ENCODE results near the gene CAMK2D. TPM values are rescaled to one million over a fixed set of nuclear protein-coding genes. Genes with fewer than 3 reads are reported as not detected.
A peak's percentile ranks its signal among the peaks of the same experiment; 100 is the strongest.
"Not testable (repeated sequence)": the region's sequence is repeated elsewhere in the genome, so short reads cannot be mapped to it uniquely, and the experiment has no call there.

The CAMK2D gene
- polyA plus RNA-seq, 2 of the 4 experiments (the other 2 are of a cell fraction): 19.1 to 59.9 TPM

DNA sequence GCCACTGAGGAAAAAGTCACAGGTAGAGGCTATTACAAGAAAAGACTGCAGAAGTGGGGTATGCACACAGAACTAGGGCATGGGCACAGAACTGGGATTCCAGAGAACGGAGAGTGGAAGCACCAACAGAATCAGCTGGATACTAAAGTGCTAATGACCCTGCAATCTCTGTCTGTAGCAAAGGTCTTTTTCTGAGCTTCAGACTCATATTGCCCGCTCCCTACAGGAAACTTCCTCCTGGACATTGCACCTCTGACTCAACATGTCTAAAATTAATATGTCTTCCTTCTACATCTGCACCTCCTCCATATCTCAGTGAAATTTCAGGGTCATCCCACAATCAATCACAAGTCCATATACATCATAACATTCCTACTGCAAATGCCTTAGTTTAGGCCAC lies 5.3 kb upstream of the CAMK2D start (continued):
- no peak for TF ChIP-seq ESRRA (IDR thresholded peaks at IDR 0.05; ENCODE audit: borderline replicate concordance, low read length)
- no peak for TF ChIP-seq MAFK (IDR thresholded peaks at IDR 0.05; ENCODE audit: partially characterized antibody)
- TF ChIP-seq ZSCAN20 (CRISPR knock-in tag; IDR thresholded peaks at IDR 0.05): no peak
- TF ChIP-seq HOXB13 (CRISPR knock-in tag; IDR thresholded peaks at IDR 0.05; ENCODE audit: low read depth): no peak

DNA sequence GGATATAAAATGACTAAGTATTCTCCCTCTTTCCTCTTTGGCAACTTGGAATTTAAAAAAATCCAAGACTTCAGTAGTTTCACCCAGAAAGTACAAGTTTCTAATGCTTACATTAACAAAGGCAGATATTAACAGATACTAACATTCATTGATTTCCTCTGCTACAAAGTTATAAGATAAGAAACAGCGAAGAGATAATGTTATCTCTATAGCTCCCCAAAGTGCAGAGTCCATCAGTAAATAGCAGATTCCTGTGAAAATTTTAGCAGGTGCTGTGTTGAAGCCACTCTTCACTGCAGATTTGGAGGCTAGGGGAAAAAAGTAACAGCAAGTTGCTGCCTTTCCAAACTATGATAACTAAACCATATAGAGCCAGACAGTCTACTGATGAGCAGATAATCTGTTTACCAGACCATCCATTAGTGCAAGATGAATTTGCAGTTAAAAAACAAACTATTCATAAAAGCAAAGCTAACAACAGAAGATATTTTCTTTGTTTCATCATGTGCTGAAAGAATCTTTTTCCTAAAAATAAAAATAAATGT lies 3.3 kb upstream of the CAMK2D start:
- TF ChIP-seq HOXB5 (CRISPR knock-in tag; IDR thresholded peaks at IDR 0.05) (no peak), FOXS1 (CRISPR knock-in tag; IDR thresholded peaks at IDR 0.05) (no peak), SREBF2 (IDR thresholded peaks at IDR 0.05) (no peak), POLR2A (IDR thresholded peaks at IDR 0.05; ENCODE audit: low read length) (no peak), RNF2 (IDR thresholded peaks at IDR 0.05; ENCODE audit: borderline replicate concordance, low read depth) (no peak), CBX8 (IDR thresholded peaks at IDR 0.05) (no peak), CHD4 (IDR thresholded peaks at IDR 0.05; ENCODE audit: borderline replicate concordance) (no peak)
- TF ChIP-seq, protein P1, sequence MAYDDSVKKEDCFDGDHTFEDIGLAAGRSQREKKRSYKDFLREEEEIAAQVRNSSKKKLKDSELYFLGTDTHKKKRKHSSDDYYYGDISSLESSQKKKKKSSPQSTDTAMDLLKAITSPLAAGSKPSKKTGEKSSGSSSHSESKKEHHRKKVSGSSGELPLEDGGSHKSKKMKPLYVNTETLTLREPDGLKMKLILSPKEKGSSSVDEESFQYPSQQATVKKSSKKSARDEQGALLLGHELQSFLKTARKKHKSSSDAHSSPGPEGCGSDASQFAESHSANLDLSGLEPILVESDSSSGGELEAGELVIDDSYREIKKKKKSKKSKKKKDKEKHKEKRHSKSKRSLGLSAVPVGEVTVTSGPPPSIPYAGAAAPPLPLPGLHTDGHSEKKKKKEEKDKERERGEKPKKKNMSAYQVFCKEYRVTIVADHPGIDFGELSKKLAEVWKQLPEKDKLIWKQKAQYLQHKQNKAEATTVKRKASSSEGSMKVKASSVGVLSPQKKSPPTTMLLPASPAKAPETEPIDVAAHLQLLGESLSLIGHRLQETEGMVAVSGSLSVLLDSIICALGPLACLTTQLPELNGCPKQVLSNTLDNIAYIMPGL (CRISPR knock-in tag; IDR thresholded peaks at IDR 0.05; ENCODE audit: borderline replicate concordance): no peak
- TF ChIP-seq, protein P2, sequence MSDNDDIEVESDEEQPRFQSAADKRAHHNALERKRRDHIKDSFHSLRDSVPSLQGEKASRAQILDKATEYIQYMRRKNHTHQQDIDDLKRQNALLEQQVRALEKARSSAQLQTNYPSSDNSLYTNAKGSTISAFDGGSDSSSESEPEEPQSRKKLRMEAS (IDR thresholded peaks at IDR 0.05): no peak
- ATAC-seq: no peak
- 87% methylated on average over 1 of the region's 1 CpG for WGBS (ENCODE audit: missing lambda C conversion rate)
- no peak for FAIRE-seq
- DNase-seq (ENCODE audit: low read depth in 1 of 2, low spot score in 1 of 2): no peak
- no peak overlapping the region for H3K27ac ChIP-seq
- ChIA-PET CTCF (interaction anchor here (0.6 to 0.7 kb wide), 2 partner anchors 372 to 596 kb away, joined by 3 read pairs; no protein-coding TSS in a partner anchor), POLR2A (no interaction called here)
- H3K9me3 ChIP-seq: no peaks in the 10 kb centered on the region
- H3K4me2 ChIP-seq: no peak overlapping the region
- no peaks in the 10 kb centered on the region for H3K4me1 ChIP-seq
- no peak overlapping the region for H3K4me3 ChIP-seq

DNA sequence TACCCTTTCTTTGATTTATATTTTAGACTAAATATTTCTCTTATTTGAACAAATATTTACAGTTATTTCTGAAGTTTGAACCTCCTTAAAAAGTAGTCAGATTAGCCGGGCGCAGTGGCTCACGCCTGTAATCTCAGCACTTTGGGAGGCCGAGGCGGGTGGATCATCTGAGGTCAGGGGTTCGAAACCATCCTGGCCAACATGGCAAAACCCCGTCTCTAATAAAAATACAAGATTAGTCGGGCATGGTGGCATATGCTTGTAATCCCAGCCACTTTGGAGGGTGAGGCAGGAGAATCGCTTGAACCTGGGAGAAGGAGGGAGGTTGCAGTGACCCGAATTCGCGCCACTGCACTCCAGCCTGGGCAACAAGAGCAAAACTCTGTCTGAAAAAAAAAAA lies 2.4 kb upstream of the CAMK2D start:
- H3K9me3 ChIP-seq; POLR2A ChIA-PET; H3K27ac ChIP-seq; H3K4me1 ChIP-seq; FAIRE-seq; H3K4me2 ChIP-seq; H3K4me3 ChIP-seq; DNase-seq (ENCODE audit: low read depth in 1 of 2, low spot score in 1 of 2); ATAC-seq: not testable (repeated sequence)
- WGBS (ENCODE audit: missing lambda C conversion rate): 92% methylated on average over 12 of the region's 12 CpGs
- CTCF ChIA-PET: interaction anchor here (0.6 to 0.7 kb wide), 2 partner anchors 371 to 597 kb away, joined by 3 read pairs; no protein-coding TSS in a partner anchor

DNA sequence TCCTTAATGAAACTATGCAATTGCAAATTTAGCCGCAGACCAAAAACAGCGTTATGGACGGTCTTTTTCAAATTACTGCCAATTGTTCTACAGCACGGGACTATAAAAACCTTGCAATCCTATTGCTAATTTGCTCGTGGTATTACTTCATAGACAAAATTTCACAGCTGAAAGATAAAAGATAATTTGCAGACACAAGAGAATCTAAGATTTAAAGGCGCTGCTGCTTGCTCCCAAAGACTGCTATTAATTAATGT lies 1.4 kb upstream of the CAMK2D start:
- FAIRE-seq (no peak), DNase-seq (ENCODE audit: low read depth in 1 of 2, low spot score in 1 of 2) (no peak), ATAC-seq (no peak)
- Histone ChIP-seq H3K4me2 (peak overlapping the region; percentile 83), H3K4me1 (peaks cover 14% of the 10 kb centered on the region; the same call in 2 of the 3 replicates), H3K9me3 (no peaks in the 10 kb centered on the region), H3K4me3 (peak overlapping the region; percentile 90), H3K27ac (peak overlapping the region; percentile 99 to 100)
- WGBS (ENCODE audit: missing lambda C conversion rate): 1% methylated on average over 6 of the region's 6 CpGs
- no peak for TF ChIP-seq HEYL (CRISPR knock-in tag; IDR thresholded peaks at IDR 0.05)
- TF ChIP-seq PHF8 (IDR thresholded peaks at IDR 0.05; ENCODE audit: borderline replicate concordance, low read depth): no peak; the same call in 1 of the 2 replicates
- no peak for TF ChIP-seq HOXA7 (CRISPR knock-in tag; IDR thresholded peaks at IDR 0.05)
- TF ChIP-seq RARB (CRISPR knock-in tag; IDR thresholded peaks at IDR 0.05): no peak
- TF ChIP-seq MYC (IDR thresholded peaks at IDR 0.05; ENCODE audit: borderline replicate concordance, low read length): no peak
- TF ChIP-seq RNF2 (IDR thresholded peaks at IDR 0.05; ENCODE audit: borderline replicate concordance, low read depth): no peak
- TF ChIP-seq, protein P3, sequence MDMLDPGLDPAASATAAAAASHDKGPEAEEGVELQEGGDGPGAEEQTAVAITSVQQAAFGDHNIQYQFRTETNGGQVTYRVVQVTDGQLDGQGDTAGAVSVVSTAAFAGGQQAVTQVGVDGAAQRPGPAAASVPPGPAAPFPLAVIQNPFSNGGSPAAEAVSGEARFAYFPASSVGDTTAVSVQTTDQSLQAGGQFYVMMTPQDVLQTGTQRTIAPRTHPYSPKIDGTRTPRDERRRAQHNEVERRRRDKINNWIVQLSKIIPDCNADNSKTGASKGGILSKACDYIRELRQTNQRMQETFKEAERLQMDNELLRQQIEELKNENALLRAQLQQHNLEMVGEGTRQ (IDR thresholded peaks at IDR 0.05): no peak
- TF ChIP-seq ESRRA (IDR thresholded peaks at IDR 0.05; ENCODE audit: borderline replicate concordance, low read length): no peak
- no peak for TF ChIP-seq ZNF302 (CRISPR knock-in tag; IDR thresholded peaks at IDR 0.05)
- TF ChIP-seq NFE2L2 (conservative IDR thresholded peaks at IDR 0.05; ENCODE audit: low read length): no peak
- no peak for TF ChIP-seq POLR2A (IDR thresholded peaks at IDR 0.05; ENCODE audit: low read length)
- ChIA-PET POLR2A (no interaction called here), CTCF (no interaction called here)

All from A549 (cell line).